ENCODE data around the gene PARD3. TPM values are rescaled to one million over a fixed set of nuclear protein-coding genes. Genes with fewer than 3 reads are reported as not detected.

PARD3 gene
- total RNA-seq, 3 donors from 2014 or later, result 0.35 to 0.53 (median 0.37) TPM

GRCh38 chr10:34507217-34507616, 307.9 kb downstream of the PARD3 start:
- H3K4me3 Mint-ChIP-seq, result no peak overlapping the region
- no peaks in the 10 kb centered on the region for H3K9me3 Mint-ChIP-seq
- DNase-seq (no peak), ATAC-seq (no peak)
- H3K36me3 Mint-ChIP-seq (ENCODE audit: insufficient read depth), result no peaks in the 10 kb centered on the region
- H3K4me1 Mint-ChIP-seq (ENCODE audit: low read depth), result no peaks in the 10 kb centered on the region
- peaks cover 2% of the 10 kb centered on the region for H3K27me3 Mint-ChIP-seq (ENCODE audit: low read depth)

DNA sequence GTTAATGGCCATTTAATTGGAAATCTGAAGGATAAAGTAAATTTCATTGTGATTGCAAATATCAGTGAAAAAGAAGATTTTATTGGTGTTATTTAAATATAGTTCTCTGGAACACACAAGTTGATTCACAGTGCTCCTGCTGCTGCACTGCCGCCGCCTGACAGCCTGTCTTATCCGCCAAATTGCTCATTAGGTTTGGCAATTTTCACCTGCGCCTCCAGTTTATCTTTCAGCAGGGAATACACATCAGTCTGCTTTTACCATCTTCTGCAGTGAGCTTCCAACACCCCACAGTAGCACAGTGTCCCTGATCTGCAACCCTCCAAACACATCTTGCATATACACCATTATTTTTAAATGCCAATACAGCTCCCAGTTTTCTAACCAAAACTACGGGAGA, 308.3 kb downstream of the PARD3 start:
- H3K4me1 Mint-ChIP-seq (ENCODE audit: low read depth), result no peaks in the 10 kb centered on the region
- H3K9me3 Mint-ChIP-seq, result no peaks in the 10 kb centered on the region
- ATAC-seq, result no peak
- no peak for DNase-seq
- H3K4me3 Mint-ChIP-seq, result no peak overlapping the region
- H3K36me3 Mint-ChIP-seq (ENCODE audit: insufficient read depth), result no peaks in the 10 kb centered on the region
- peaks cover 2% of the 10 kb centered on the region for H3K27me3 Mint-ChIP-seq (ENCODE audit: low read depth)

DNA sequence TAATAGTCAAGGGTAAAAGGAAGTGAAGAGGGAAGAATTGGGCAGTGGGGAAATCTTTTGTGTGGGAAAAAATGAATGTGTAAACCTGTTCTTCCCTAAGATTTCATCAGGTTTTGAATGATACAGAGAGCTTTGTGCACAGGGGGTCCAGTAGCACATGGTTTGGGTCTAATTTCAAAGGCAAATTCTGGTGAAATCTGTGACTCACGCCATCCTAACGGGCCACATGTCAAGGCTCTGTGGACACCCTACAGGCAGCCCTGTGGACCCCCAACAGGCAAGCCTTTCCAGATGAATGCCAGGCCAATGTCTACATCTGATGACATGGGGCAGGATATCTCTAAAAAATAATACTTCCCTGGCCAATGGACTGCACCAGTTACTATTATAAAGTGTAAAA, 309.8 kb downstream of the PARD3 start:
- ATAC-seq (no peak), DNase-seq (no peak)
- no peaks in the 10 kb centered on the region for H3K4me1 Mint-ChIP-seq (ENCODE audit: low read depth)
- no peak overlapping the region for H3K4me3 Mint-ChIP-seq
- H3K9me3 Mint-ChIP-seq, result no peaks in the 10 kb centered on the region
- peaks cover 2% of the 10 kb centered on the region for H3K27me3 Mint-ChIP-seq (ENCODE audit: low read depth)
- H3K36me3 Mint-ChIP-seq (ENCODE audit: insufficient read depth), result no peaks in the 10 kb centered on the region

GRCh38 chr10:34504534-34504933, 310.6 kb downstream of the PARD3 start:
- ATAC-seq (no peak), DNase-seq (no peak)
- Mint-ChIP-seq H3K4me1 (ENCODE audit: low read depth) (no peaks in the 10 kb centered on the region), H3K4me3 (no peak overlapping the region), H3K9me3 (no peaks in the 10 kb centered on the region), H3K36me3 (ENCODE audit: insufficient read depth) (no peaks in the 10 kb centered on the region), H3K27me3 (ENCODE audit: low read depth) (peaks cover 2% of the 10 kb centered on the region)

GRCh38 chr10:34503704-34504103, 311.4 kb downstream of the PARD3 start:
- Mint-ChIP-seq H3K9me3 (no peaks in the 10 kb centered on the region), H3K4me3 (no peak overlapping the region), H3K4me1 (ENCODE audit: low read depth) (no peaks in the 10 kb centered on the region), H3K36me3 (ENCODE audit: insufficient read depth) (no peaks in the 10 kb centered on the region), H3K27me3 (ENCODE audit: low read depth) (peaks cover 2% of the 10 kb centered on the region)
- no peak for DNase-seq
- no peak for ATAC-seq

GRCh38 chr10:34499612-34500279, 315.4 kb downstream of the PARD3 start:
- H3K4me1 Mint-ChIP-seq (ENCODE audit: low read depth), result no peaks in the 10 kb centered on the region
- H3K27me3 Mint-ChIP-seq (ENCODE audit: low read depth), result no peaks in the 10 kb centered on the region
- no peak for DNase-seq
- ATAC-seq, result no peak
- H3K9me3 Mint-ChIP-seq, result no peaks in the 10 kb centered on the region
- no peak overlapping the region for H3K4me3 Mint-ChIP-seq
- H3K36me3 Mint-ChIP-seq (ENCODE audit: insufficient read depth), result no peaks in the 10 kb centered on the region

DNA sequence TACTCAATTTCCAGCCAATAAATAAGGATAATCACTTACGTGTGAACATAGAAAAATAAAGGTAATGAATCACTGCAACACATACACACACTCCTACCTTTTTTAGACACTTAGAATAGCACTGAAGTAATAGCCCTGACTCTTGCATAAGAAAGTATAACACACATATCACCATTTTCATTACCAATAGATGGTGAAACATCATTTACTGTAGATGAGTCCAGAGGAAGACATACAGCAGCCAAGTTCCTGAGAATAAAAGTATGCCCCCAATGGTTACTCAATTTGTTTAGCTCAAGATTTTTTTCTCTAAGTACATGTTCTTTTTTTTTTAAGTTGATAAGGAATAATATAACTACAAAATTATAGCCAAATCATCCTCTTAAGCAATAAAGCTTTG, 316.3 kb downstream of the PARD3 start:
- H3K36me3 Mint-ChIP-seq (ENCODE audit: insufficient read depth), result no peaks in the 10 kb centered on the region
- no peaks in the 10 kb centered on the region for H3K4me1 Mint-ChIP-seq (ENCODE audit: low read depth)
- no peak overlapping the region for H3K4me3 Mint-ChIP-seq
- no peaks in the 10 kb centered on the region for H3K9me3 Mint-ChIP-seq
- H3K27me3 Mint-ChIP-seq (ENCODE audit: low read depth), result no peaks in the 10 kb centered on the region
- no peak for ATAC-seq
- DNase-seq, result no peak

- Mint-ChIP-seq H3K4me1 (ENCODE audit: low read depth) (no peaks in the 10 kb centered on the region), H3K9me3 (no peaks in the 10 kb centered on the region), H3K4me3 (no peak overlapping the region), H3K27me3 (ENCODE audit: low read depth) (no peaks in the 10 kb centered on the region), H3K36me3 (ENCODE audit: insufficient read depth) (no peaks in the 10 kb centered on the region)
- DNase-seq (no peak), ATAC-seq (no peak)
Measured at GRCh38 chr10:34495938-34496337, 319.2 kb downstream of the PARD3 start.

DNA sequence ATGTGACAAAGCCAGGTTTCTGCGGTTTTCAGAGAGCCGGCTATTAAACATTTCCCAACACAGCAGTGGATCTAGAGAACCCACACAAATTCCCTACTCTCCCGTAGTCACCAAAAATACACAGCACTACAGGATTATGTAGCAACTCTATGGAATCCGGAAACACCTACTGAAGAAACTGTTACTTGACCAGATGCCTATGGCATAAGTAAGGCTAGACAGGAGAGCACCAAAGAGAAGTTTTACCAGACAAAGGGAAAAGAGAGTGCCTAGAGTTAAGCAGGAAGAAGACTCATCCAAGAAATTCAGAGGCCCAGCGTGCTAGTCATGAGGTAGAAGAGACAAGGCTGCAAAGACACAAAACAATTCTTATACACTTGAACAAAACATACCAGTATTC, 321.1 kb downstream of the PARD3 start:
- DNase-seq (no peak), ATAC-seq (no peak)
- no peak overlapping the region for H3K4me3 Mint-ChIP-seq
- no peaks in the 10 kb centered on the region for H3K27me3 Mint-ChIP-seq (ENCODE audit: low read depth)
- no peaks in the 10 kb centered on the region for H3K36me3 Mint-ChIP-seq (ENCODE audit: insufficient read depth)
- no peaks in the 10 kb centered on the region for H3K9me3 Mint-ChIP-seq
- H3K4me1 Mint-ChIP-seq (ENCODE audit: low read depth), result no peaks in the 10 kb centered on the region

DNA sequence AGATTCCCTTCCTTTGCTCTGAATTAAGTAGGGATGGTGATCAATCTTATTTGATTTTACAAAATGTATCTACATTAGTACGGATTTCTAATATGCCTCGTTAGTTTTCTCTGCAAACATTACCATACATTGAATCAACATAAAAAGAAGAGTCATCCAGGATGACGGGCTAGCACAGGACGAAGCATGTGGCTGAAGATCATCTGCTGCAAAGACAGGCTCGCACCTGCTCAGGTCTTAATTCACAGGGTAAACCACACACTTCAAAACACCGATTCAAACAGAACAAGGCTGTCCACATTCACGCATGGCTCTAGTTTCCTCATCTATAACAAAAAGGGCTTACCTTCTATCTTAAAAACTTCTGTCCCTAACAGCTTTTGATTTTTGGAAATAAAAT, 323.0 kb downstream of the PARD3 start:
- Mint-ChIP-seq H3K4me3 (no peak overlapping the region), H3K4me1 (ENCODE audit: low read depth) (no peaks in the 10 kb centered on the region), H3K9me3 (no peaks in the 10 kb centered on the region), H3K36me3 (ENCODE audit: insufficient read depth) (no peaks in the 10 kb centered on the region), H3K27me3 (ENCODE audit: low read depth) (no peaks in the 10 kb centered on the region)
- DNase-seq, result no peak
- no peak for ATAC-seq

GRCh38 chr10:34491678-34492077, 323.4 kb downstream of the PARD3 start:
- no peak overlapping the region for H3K4me3 Mint-ChIP-seq
- DNase-seq, result no peak

GRCh38 chr10:34489973-34490745, 324.9 kb downstream of the PARD3 start:
- no peaks in the 10 kb centered on the region for H3K36me3 Mint-ChIP-seq (ENCODE audit: insufficient read depth)
- H3K27me3 Mint-ChIP-seq (ENCODE audit: low read depth), result no peaks in the 10 kb centered on the region
- H3K9me3 Mint-ChIP-seq, result no peaks in the 10 kb centered on the region
- H3K4me3 Mint-ChIP-seq, result no peak overlapping the region
- no peak for DNase-seq
- ATAC-seq, result no peak
- H3K4me1 Mint-ChIP-seq (ENCODE audit: low read depth), result no peaks in the 10 kb centered on the region

More at GRCh38 chr10:34491678-34492077, 323.4 kb downstream of the PARD3 start:
- H3K9me3 Mint-ChIP-seq, result no peaks in the 10 kb centered on the region
- no peak for ATAC-seq
- no peaks in the 10 kb centered on the region for H3K36me3 Mint-ChIP-seq (ENCODE audit: insufficient read depth)
- no peaks in the 10 kb centered on the region for H3K4me1 Mint-ChIP-seq (ENCODE audit: low read depth)
- H3K27me3 Mint-ChIP-seq (ENCODE audit: low read depth), result no peaks in the 10 kb centered on the region

DNA sequence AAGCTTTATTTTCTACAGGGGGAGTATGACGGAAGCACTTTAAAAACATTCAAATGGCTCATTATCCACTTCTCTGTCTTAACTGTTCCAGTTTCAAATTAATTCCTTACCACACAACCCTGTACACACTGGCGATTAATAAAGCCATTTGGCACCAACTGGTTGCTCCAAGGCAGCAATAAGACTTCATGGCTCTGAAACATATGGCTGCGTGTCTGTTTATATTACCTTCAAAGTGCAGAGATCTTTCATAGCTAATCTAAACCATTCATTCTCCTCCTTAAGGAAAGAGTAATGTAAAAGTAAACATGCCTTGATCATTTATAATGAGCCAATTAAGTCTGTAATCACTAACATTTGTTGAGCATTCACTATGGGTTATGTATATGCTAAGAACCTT, 325.7 kb downstream of the PARD3 start:
- H3K27me3 Mint-ChIP-seq (ENCODE audit: low read depth), result no peaks in the 10 kb centered on the region
- ATAC-seq, result no peak
- no peak overlapping the region for H3K4me3 Mint-ChIP-seq

GRCh38 chr10:34488476-34489130, 326.5 kb downstream of the PARD3 start:
- no peaks in the 10 kb centered on the region for H3K27me3 Mint-ChIP-seq (ENCODE audit: low read depth)
- H3K36me3 Mint-ChIP-seq (ENCODE audit: insufficient read depth), result no peaks in the 10 kb centered on the region
- H3K9me3 Mint-ChIP-seq, result no peaks in the 10 kb centered on the region
- no peaks in the 10 kb centered on the region for H3K4me1 Mint-ChIP-seq (ENCODE audit: low read depth)
- DNase-seq (no peak), ATAC-seq (peak in 1 of 2 donors; percentile 14)
- H3K4me3 Mint-ChIP-seq, result no peak overlapping the region

More for the DNA sequence above, 325.7 kb downstream of the PARD3 start:
- no peaks in the 10 kb centered on the region for H3K4me1 Mint-ChIP-seq (ENCODE audit: low read depth)
- no peaks in the 10 kb centered on the region for H3K36me3 Mint-ChIP-seq (ENCODE audit: insufficient read depth)
- H3K9me3 Mint-ChIP-seq, result no peaks in the 10 kb centered on the region
- no peak for DNase-seq

GRCh38 chr10:34486008-34486407, 329.1 kb downstream of the PARD3 start:
- DNase-seq (no peak), ATAC-seq (no peak)
- H3K4me3 Mint-ChIP-seq, result no peak overlapping the region
- H3K36me3 Mint-ChIP-seq (ENCODE audit: insufficient read depth), result no peaks in the 10 kb centered on the region
- H3K27me3 Mint-ChIP-seq (ENCODE audit: low read depth), result peaks cover 3% of the 10 kb centered on the region
- no peaks in the 10 kb centered on the region for H3K9me3 Mint-ChIP-seq
- H3K4me1 Mint-ChIP-seq (ENCODE audit: low read depth), result no peaks in the 10 kb centered on the region
